HepG2 (cell line): Measurements from ENCODE around the gene AP2B1. TPM values are rescaled to one million over a fixed set of nuclear protein-coding genes. Genes with fewer than 3 reads are reported as not detected.

ENCODE experiments used
- ARHGAP35 ChIP-seq: sonication (generic); formaldehyde crosslinking; IDR thresholded peaks from 2 replicates; pipeline ENCODE4 v1.9.0; 2022; ENCODE audit warnings: mild to moderate bottlenecking, inconsistent platforms, moderate library complexity, missing genetic modification reagents, borderline replicate concordance
- CBX5 ChIP-seq: sonication (generic); formaldehyde crosslinking; IDR thresholded peaks from 2 replicates; pipeline ENCODE4 v1.4.0; 2020; ENCODE audit warnings: missing genetic modification reagents, borderline replicate concordance
- E2F2 ChIP-seq: sonication (generic); formaldehyde crosslinking; IDR thresholded peaks from 2 replicates; pipeline ENCODE4 v1.4.0; 2020; ENCODE audit warnings: missing genetic modification reagents, borderline replicate concordance
- FOXJ3 ChIP-seq: sonication (generic); formaldehyde crosslinking; IDR thresholded peaks from 2 replicates; pipeline ENCODE4 v1.4.0; 2020; ENCODE audit warnings: missing genetic modification reagents, mild to moderate bottlenecking, borderline replicate concordance
- HBP1 ChIP-seq: IDR thresholded peaks from 2 replicates; pipeline ENCODE4 v1.6.1; 2016; ENCODE audit warnings: low read depth, control low read depth
- HIVEP1 ChIP-seq: sonication (generic); formaldehyde crosslinking; IDR thresholded peaks from 2 replicates; pipeline ENCODE4 v1.4.0; 2020; ENCODE audit warnings: mild to moderate bottlenecking, missing genetic modification reagents
- KDM5A ChIP-seq: fragments of 200-600 bp; sonication (generic); IDR thresholded peaks from 2 replicates; pipeline ENCODE4 v1.7.0; 2018; ENCODE audit warnings: antibody characterized with exemption, mild to moderate bottlenecking, low read length, borderline replicate concordance
- MAFK ChIP-seq, 2 experiments: IDR thresholded peaks in 1 of 2; conservative IDR thresholded peaks in 1 of 2; 2 replicates each; pipeline ENCODE4 v1.6.1; 2011; ENCODE audit warnings: improper control_type of control experiment in 2 of 2, low read length in 2 of 2
- MTF1 ChIP-seq: sonication (generic); formaldehyde crosslinking; IDR thresholded peaks from 2 replicates; pipeline ENCODE4 v1.5.0; 2020; ENCODE audit warnings: missing genetic modification reagents
- NFE2L1 ChIP-seq: sonication (generic); formaldehyde crosslinking; IDR thresholded peaks from 2 replicates; pipeline ENCODE4 v1.4.0; 2020; ENCODE audit warnings: missing genetic modification reagents, mild to moderate bottlenecking, borderline replicate concordance
- NR1H2 ChIP-seq: sonication (generic); formaldehyde crosslinking; IDR thresholded peaks from 2 replicates; pipeline ENCODE4 v1.8.1; 2022; ENCODE audit warnings: low read depth, missing genetic modification reagents, borderline replicate concordance
- PLSCR1 ChIP-seq: sonication (generic); formaldehyde crosslinking; IDR thresholded peaks from 2 replicates; pipeline ENCODE4 v1.5.0; 2020; ENCODE audit warnings: missing genetic modification reagents, mild to moderate bottlenecking, borderline replicate concordance
- SOX6 ChIP-seq, 2 experiments: fragments of 450-650 bp in 1 of 2; sonication (generic) in 1 of 2; formaldehyde crosslinking in 1 of 2; IDR thresholded peaks; 2 replicates each; pipeline versions ENCODE4 v1.4.0 to v1.6.1; 2017 to 2020; ENCODE audit warnings: antibody characterized with exemption in 1 of 2, mild to moderate bottlenecking in 1 of 2, missing genetic modification reagents in 1 of 2
- TOE1 ChIP-seq: sonication (generic); formaldehyde crosslinking; IDR thresholded peaks from 2 replicates; pipeline ENCODE4 v1.4.0; 2020; ENCODE audit warnings: mild to moderate bottlenecking, missing genetic modification reagents
- ZBTB25 ChIP-seq: IDR thresholded peaks from 2 replicates; pipeline ENCODE4 v1.6.1; 2018; ENCODE audit warnings: missing genetic modification reagents
- ZFP1 ChIP-seq: IDR thresholded peaks from 2 replicates; pipeline ENCODE4 v1.6.1; 2016
- ZNF138 ChIP-seq: sonication (generic); formaldehyde crosslinking; IDR thresholded peaks from 2 replicates; pipeline ENCODE4 v1.5.0; 2020; ENCODE audit warnings: mild to moderate bottlenecking, low read depth, missing genetic modification reagents
- ZNF180 ChIP-seq: sonication (generic); formaldehyde crosslinking; IDR thresholded peaks from 2 replicates; pipeline ENCODE4 v1.4.0; 2020; ENCODE audit warnings: low read depth, missing genetic modification reagents, borderline replicate concordance
- ZNF251 ChIP-seq: sonication (generic); formaldehyde crosslinking; IDR thresholded peaks from 2 replicates; pipeline ENCODE4 v1.9.0; 2021; ENCODE audit warnings: mild to moderate bottlenecking, missing genetic modification reagents
- ZNF607 ChIP-seq: sonication (generic); formaldehyde crosslinking; IDR thresholded peaks from 2 replicates; pipeline ENCODE4 v1.5.1; 2020; ENCODE audit warnings: missing genetic modification reagents, mild to moderate bottlenecking, borderline replicate concordance
- ZNF75D ChIP-seq: sonication (generic); formaldehyde crosslinking; IDR thresholded peaks from 2 replicates; pipeline ENCODE4 v1.8.1; 2023; ENCODE audit warnings: missing genetic modification reagents, mild to moderate bottlenecking, borderline replicate concordance
- polyA plus RNA-seq, 8 experiments: library from polyadenylated mRNA; depleted of rRNA in 3 of 8; stranded (reverse) in 7 of 8; unstranded in 1 of 8; fragments of >200 nt; fragmentation: Illumina TruSeq in 4 of 8; extraction: Trizol in 4 of 8; gene quantifications; 2 replicates each; pipeline versions ENCODE4 v1.2.1 to v1.2.3, GENCODE V29; 2011 to 2016; ENCODE audit warnings: low read depth in 4 of 8, missing spikeins in 1 of 8, mixed read lengths in 1 of 8; ENCODE audit not compliant: insufficient read depth in 1 of 8
- total RNA-seq, 5 experiments: library from RNA; depleted of rRNA; stranded (reverse); fragments of >200 nt; fragmentation: Illumina TruSeq; extraction: Trizol; gene quantifications; 2 replicates each; pipeline ENCODE4 v1.2.3, GENCODE V29; 2016; ENCODE audit warnings: low read depth in 1 of 5

The AP2B1 gene
- total and polyA plus RNA-seq, 2 of the 13 experiments (the other 11 are each of a cell fraction or from before 2014, with no cell fraction given): 23.8 to 71.3 TPM

- TF ChIP-seq KDM5A: peak; percentile 96
- no peak for TF ChIP-seq PLSCR1 (CRISPR knock-in tag)
- TF ChIP-seq ZNF607 (CRISPR knock-in tag): no peak
- TF ChIP-seq E2F2 (CRISPR knock-in tag): peak; percentile 58; the same call in 1 of the 2 replicates
- TF ChIP-seq FOXJ3 (CRISPR knock-in tag): no peak
- 0 out of 2 replicates have a peak, but pooled peaks have one; percentile 62 for TF ChIP-seq TOE1 (CRISPR knock-in tag)
- no peak for TF ChIP-seq SOX6 (IDR thresholded peaks at IDR 0.05)
- TF ChIP-seq SOX6 (CRISPR knock-in tag; IDR thresholded peaks at IDR 0.05): peak; percentile 67; the same call in 1 of the 2 replicates
- TF ChIP-seq ZBTB25: peak; percentile 85
- TF ChIP-seq NFE2L1 (CRISPR knock-in tag): peak; percentile 61; the same call in 1 of the 2 replicates
- TF ChIP-seq HBP1 (CRISPR knock-in tag): no peak; the same call in 1 of the 2 replicates
- TF ChIP-seq NR1H2 (CRISPR knock-in tag): no peak
- TF ChIP-seq ZNF75D (CRISPR knock-in tag): no peak
- TF ChIP-seq MAFK (conservative IDR thresholded peaks at IDR 0.05 in 1 of 2, IDR thresholded peaks at IDR 0.05 in 1 of 2; ENCODE audit: low read length in 2 of 2): 0 out of 4 replicates have a peak, but pooled peaks of 1 of the 2 experiments have one; percentile 0
- 0 out of 2 replicates have a peak, but pooled peaks have one; percentile 56 for TF ChIP-seq ARHGAP35 (CRISPR knock-in tag)
- no peak for TF ChIP-seq ZNF138 (CRISPR knock-in tag)
- peak; percentile 88 for TF ChIP-seq HIVEP1 (CRISPR knock-in tag)
- TF ChIP-seq ZFP1 (CRISPR knock-in tag): 0 out of 2 replicates have a peak, but pooled peaks have one; percentile 27
- TF ChIP-seq CBX5: peak; percentile 93
- no peak for TF ChIP-seq ZNF180 (CRISPR knock-in tag)
- no peak for TF ChIP-seq ZNF251
- TF ChIP-seq MTF1 (CRISPR knock-in tag): no peak
Measured at GRCh38 chr17:35587074-35587961, at the start of gene AP2B1 (continued).
